CD14-positive monocyte (primary cell): ENCODE measurements around the gene CDC45. TPM values are rescaled to one million over a fixed set of nuclear protein-coding genes. Genes with fewer than 3 reads are reported as not detected.

Experiments used
- DNase-seq, 3 donors: peaks; one replicate each; pipeline ENCODE4 v3.0.0-alpha.2; 2011 to 2022
- H2AFZ ChIP-seq: 2 replicates; pipeline ENCODE4 v1.6.0; 2012; ENCODE audit warnings: mild to moderate bottlenecking, low read depth, low read length, inconsistent platforms; ENCODE audit not compliant: insufficient read depth, poor library complexity, severe bottlenecking
- H3K27ac ChIP-seq, 2 donors: 1 replicate in 1 of 2; 2 replicates in 1 of 2; pipeline ENCODE4 v1.5.1; 2012 to 2013; ENCODE audit warnings: low read length in 2 of 2, control low read depth in 1 of 2, inconsistent platforms in 1 of 2, low read depth in 1 of 2, mild to moderate bottlenecking in 1 of 2
- H3K27me3 ChIP-seq, 2 donors: one replicate each; pipeline versions ENCODE4 v1.6.0 to v1.6.1; 2011 to 2013; ENCODE audit warnings: low read length in 2 of 2; ENCODE audit not compliant: control insufficient read depth in 2 of 2, insufficient read depth in 2 of 2
- H3K36me3 ChIP-seq, 2 donors: replicated peaks in 1 of 2; 1 replicate in 1 of 2; 2 replicates in 1 of 2; pipeline versions ENCODE4 v1.5.1 to v1.6.1; 2012 to 2013; ENCODE audit warnings: low read length in 2 of 2, control low read depth in 1 of 2, inconsistent platforms in 1 of 2, mild to moderate bottlenecking in 1 of 2; ENCODE audit not compliant: insufficient read depth in 2 of 2, control insufficient read depth in 1 of 2
- H3K4me1 ChIP-seq, 2 donors: 1 replicate in 1 of 2; 2 replicates in 1 of 2; pipeline versions ENCODE4 v1.5.1 to v1.6.1; 2012 to 2013; ENCODE audit warnings: low read length in 2 of 2, control low read depth in 1 of 2, inconsistent platforms in 1 of 2, mild to moderate bottlenecking in 1 of 2, moderate library complexity in 1 of 2; ENCODE audit not compliant: insufficient read depth in 2 of 2, control insufficient read depth in 1 of 2
- H3K4me2 ChIP-seq: replicated peaks from 2 replicates; pipeline ENCODE3; 2012; ENCODE audit warnings: low read length, moderate library complexity, mild to moderate bottlenecking; ENCODE audit not compliant: poor library complexity, severe bottlenecking; ENCODE audit errors: extremely low read depth
- H3K4me3 ChIP-seq, 3 experiments: fragments of 200-600 bp in 1 of 3; sonication (generic) in 1 of 3; replicated peaks in 1 of 3; 1 replicate in 2 of 3; 2 replicates in 1 of 3; pipeline ENCODE4 v1.5.1; 2011 to 2013; ENCODE audit warnings: low read length in 3 of 3, mild to moderate bottlenecking in 3 of 3, control low read depth in 2 of 3, low read depth in 2 of 3, inconsistent platforms in 1 of 3, moderate library complexity in 1 of 3
- H3K79me2 ChIP-seq: 2 replicates; pipeline ENCODE4 v1.6.0; 2012; ENCODE audit warnings: mild to moderate bottlenecking, control low read depth, inconsistent platforms, low read length, moderate library complexity; ENCODE audit not compliant: insufficient read depth
- H3K9ac ChIP-seq: 2 replicates; pipeline ENCODE4 v1.6.0; 2017; ENCODE audit warnings: low read length, mild to moderate bottlenecking; ENCODE audit not compliant: insufficient read depth, poor library complexity, severe bottlenecking
- H3K9me3 ChIP-seq, 2 donors: replicated peaks in 1 of 2; 1 replicate in 1 of 2; 2 replicates in 1 of 2; pipeline versions ENCODE4 v1.5.1 to v1.6.1; 2012 to 2013; ENCODE audit warnings: low read length in 2 of 2, control low read depth in 1 of 2; ENCODE audit not compliant: control insufficient read depth in 1 of 2, insufficient read depth in 1 of 2
- H4K20me1 ChIP-seq: 2 replicates; pipeline ENCODE4 v1.6.0; 2012; ENCODE audit warnings: mild to moderate bottlenecking, low read length, control low read depth, moderate library complexity; ENCODE audit not compliant: insufficient read depth
- H3K27ac Mint-ChIP-seq, 7 donors: one replicate each; pipeline ENCODE4 v1.8.0; 2020; ENCODE audit warnings: mild to moderate bottlenecking in 7 of 7, mixed read lengths in 7 of 7, moderate library complexity in 6 of 7, inconsistent platforms in 2 of 7
- H3K27me3 Mint-ChIP-seq, 3 donors: one replicate each; pipeline ENCODE4 v1.8.0; 2021 to 2022; ENCODE audit warnings: low read depth in 3 of 3, mild to moderate bottlenecking in 3 of 3, mixed read lengths in 3 of 3, moderate library complexity in 3 of 3, inconsistent platforms in 1 of 3
- H3K36me3 Mint-ChIP-seq, 2 donors: one replicate each; pipeline ENCODE4 v1.8.0; 2020; ENCODE audit warnings: mixed read lengths in 2 of 2, inconsistent platforms in 1 of 2, mild to moderate bottlenecking in 1 of 2
- H3K4me1 Mint-ChIP-seq: one replicate; pipeline ENCODE4 v1.8.0; 2020; ENCODE audit warnings: mild to moderate bottlenecking, mixed read lengths
- H3K4me3 Mint-ChIP-seq, 2 donors: one replicate each; pipeline ENCODE4 v1.8.0; 2020; ENCODE audit warnings: mild to moderate bottlenecking in 2 of 2, mixed read lengths in 2 of 2, moderate library complexity in 1 of 2
- H3K9me3 Mint-ChIP-seq, 7 donors: one replicate each; pipeline ENCODE4 v1.8.0; 2020 to 2022; ENCODE audit warnings: mixed read lengths in 7 of 7, mild to moderate bottlenecking in 6 of 7, moderate library complexity in 6 of 7, inconsistent platforms in 2 of 7
- CTCF ChIP-seq: fragments of 200-600 bp; IDR thresholded peaks from one replicate; pipeline ENCODE4 v1.8.0; 2022; ENCODE audit warnings: antibody characterized with exemption, mild to moderate bottlenecking
- whole genome bisulfite sequencing: methylation state at CpG from one replicate; pipeline ENCODE4 v1.1.5; 2013; ENCODE audit warnings: missing lambda C conversion rate; ENCODE audit not compliant: insufficient coverage; 5-methylcytosine and 5-hydroxymethylcytosine counted together
- intact Hi-C, 2 donors: fragments of 100-400 bp; cut with micrococcal nuclease; formaldehyde crosslinking; loops; one replicate each; pipeline versions ENCODE4 v1.15.0 to v1.15.1; 2023
- polyA plus RNA-seq, 3 donors: library from polyadenylated mRNA; depleted of rRNA in 1 of 3; unstranded in 2 of 3; stranded (reverse) in 1 of 3; fragments of 300-500 nt in 2 of 3; fragments of >200 nt in 1 of 3; fragmentation: Illumina TruSeq in 2 of 3; gene quantifications; 1 replicate in 2 of 3; 2 replicates in 1 of 3; pipeline ENCODE4 v1.2.3, GENCODE V29; 2012 to 2021

CDC45 gene
- polyA plus RNA-seq, 3 donors, result 0.04 TPM; not detected in 2

GRCh38 chr22:19515654-19516377, 36.1 kb downstream of the CDC45 start:
- no peaks in the 10 kb centered on the region for H4K20me1 ChIP-seq
- no peaks in the 10 kb centered on the region for H3K4me1 Mint-ChIP-seq
- no peaks in the 10 kb centered on the region for H3K79me2 ChIP-seq
- peaks cover 52 to 81% of the 10 kb centered on the region in 2 donors for H3K36me3 Mint-ChIP-seq
- TF ChIP-seq CTCF, result no peak
- H3K9me3 Mint-ChIP-seq, result peaks cover 0 to 4% (median 0%) of the 10 kb centered on the region in 7 donors
- intact Hi-C loops, result no loop called here
- no peak overlapping the region for H2AFZ ChIP-seq
- H3K4me1 ChIP-seq, result no peaks in the 10 kb centered on the region
- peak overlapping the region in 1 of 7 donors; percentile 9 for H3K27ac Mint-ChIP-seq
- 99% methylated on average over 11 of the region's 12 CpGs for WGBS
- H3K36me3 ChIP-seq, result peaks cover 5 to 49% of the 10 kb centered on the region in 2 donors
- H3K27ac ChIP-seq, result no peak overlapping the region
- peaks cover 0 to 3% (median 2%) of the 10 kb centered on the region in 3 donors for H3K27me3 Mint-ChIP-seq
- H3K9me3 ChIP-seq, result no peaks in the 10 kb centered on the region
- H3K27me3 ChIP-seq, result no peaks in the 10 kb centered on the region
- no peak for DNase-seq
- no peak overlapping the region for H3K4me3 ChIP-seq
- H3K9ac ChIP-seq, result no peak overlapping the region
- H3K4me2 ChIP-seq, result no peak overlapping the region
- H3K4me3 Mint-ChIP-seq, result no peak overlapping the region

- no peak for DNase-seq
- Histone ChIP-seq H3K4me1 (no peaks in the 10 kb centered on the region), H3K4me2 (no peak overlapping the region), H3K36me3 (peaks cover 5 to 44% of the 10 kb centered on the region in 2 donors), H3K4me3 (no peak overlapping the region), H4K20me1 (no peaks in the 10 kb centered on the region), H3K9me3 (no peaks in the 10 kb centered on the region), H3K27me3 (no peaks in the 10 kb centered on the region), H3K79me2 (no peaks in the 10 kb centered on the region), H2AFZ (no peak overlapping the region), H3K27ac (no peak overlapping the region), H3K9ac (no peak overlapping the region)
- no peaks in the 10 kb centered on the region for H3K4me1 Mint-ChIP-seq
- H3K27ac Mint-ChIP-seq, result peak overlapping the region in 1 of 7 donors; percentile 19
- H3K27me3 Mint-ChIP-seq, result peaks cover 0 to 3% (median 2%) of the 10 kb centered on the region in 3 donors
- no peak for TF ChIP-seq CTCF
- no peak overlapping the region for H3K4me3 Mint-ChIP-seq
- intact Hi-C loops, result no loop called here
- H3K36me3 Mint-ChIP-seq, result peaks cover 55 to 82% of the 10 kb centered on the region in 2 donors
- 96% methylated on average over 18 of the region's 19 CpGs for WGBS
- H3K9me3 Mint-ChIP-seq, result peaks cover 0 to 4% (median 1%) of the 10 kb centered on the region in 7 donors
Observed at GRCh38 chr22:19516378-19517170, 36.9 kb downstream of the CDC45 start.
